Mononuclear cell (primary cell): ENCODE results near the gene CSF1. TPM values are rescaled to one million over a fixed set of nuclear protein-coding genes. Genes with fewer than 3 reads are reported as not detected.
"Not testable (repeated sequence)": the region's sequence is repeated elsewhere in the genome, so short reads cannot be mapped to it uniquely, and the experiment has no call there.

Experiments used
- H3K27me3 ChIP-seq: 2 replicates; pipeline ENCODE4 v1.6.0; 2011; ENCODE audit warnings: low read length, control low read depth; ENCODE audit not compliant: insufficient read depth
- H3K4me1 ChIP-seq: 2 replicates; pipeline ENCODE4 v1.5.1; 2011; ENCODE audit warnings: mild to moderate bottlenecking, low read length, control low read depth; ENCODE audit not compliant: insufficient read depth
- H3K4me3 ChIP-seq: 2 replicates; pipeline ENCODE4 v1.5.1; 2011; ENCODE audit warnings: mild to moderate bottlenecking, low read length, moderate library complexity
- H3K9me3 ChIP-seq: 2 replicates; pipeline ENCODE4 v1.5.1; 2011; ENCODE audit warnings: low read depth, mild to moderate bottlenecking, control low read depth, low read length
- total RNA-seq: library from RNA; depleted of rRNA; stranded (reverse); fragments of >200 nt; gene quantifications from one replicate; pipeline ENCODE4 v1.2.3, GENCODE V29; 2012

Gene CSF1
- total RNA-seq, 1 donor, result 10.2 TPM

DNA sequence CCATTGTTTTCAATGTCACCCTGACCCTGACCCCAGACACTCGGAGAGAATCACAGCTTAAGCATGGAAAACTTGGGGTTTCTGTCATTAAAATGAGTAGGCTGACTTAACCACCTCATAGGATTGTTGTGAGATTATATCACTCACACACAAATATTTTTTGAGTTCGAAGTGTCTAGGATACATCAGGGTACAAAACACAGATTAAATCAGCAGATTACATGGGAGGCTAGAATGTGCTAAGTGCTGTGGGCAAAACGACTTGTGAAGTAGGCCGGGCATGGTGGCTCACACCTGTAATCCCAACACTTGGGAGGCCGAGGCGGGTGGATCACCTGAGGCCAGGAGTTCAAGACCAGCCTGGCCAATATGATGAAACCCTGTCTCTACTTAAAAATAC lies 31.3 kb upstream of the CSF1 start:
- not testable (repeated sequence) for H3K4me3 ChIP-seq, H3K9me3 ChIP-seq, H3K4me1 ChIP-seq, H3K27me3 ChIP-seq

DNA sequence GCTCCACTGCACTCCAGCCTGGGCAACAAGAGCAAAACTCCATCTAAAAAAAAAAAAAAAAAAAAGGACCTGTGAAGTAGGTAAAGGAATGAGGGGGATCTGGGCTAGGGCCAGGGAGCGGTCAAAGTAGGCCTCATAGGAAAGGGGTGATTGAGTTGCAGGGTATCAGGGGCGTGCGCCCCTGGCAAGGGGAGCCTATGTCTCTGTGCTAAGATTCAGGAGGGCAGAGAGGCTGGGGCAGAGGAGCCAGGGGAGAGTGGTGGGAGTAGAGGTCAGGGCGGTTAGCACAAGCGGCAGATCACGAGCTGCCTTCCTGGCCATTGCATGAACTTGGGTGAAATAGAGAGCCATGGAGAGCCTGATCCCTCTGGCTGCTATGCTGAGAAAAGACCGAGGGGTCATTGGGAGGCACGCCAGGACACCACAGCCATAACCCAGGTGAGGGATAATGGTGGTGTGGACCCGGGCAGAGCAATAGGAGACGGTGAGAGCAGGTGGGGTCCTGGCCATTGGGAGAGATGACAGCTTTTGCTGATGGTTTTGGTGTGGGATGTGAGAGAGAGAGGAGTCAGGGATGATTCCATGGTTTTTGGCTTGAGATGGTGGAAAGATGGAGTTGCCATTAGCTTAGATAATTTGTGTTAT lies 30.6 kb upstream of the CSF1 start:
- Histone ChIP-seq H3K4me3 (no peak overlapping the region), H3K9me3 (no peaks in the 10 kb centered on the region), H3K27me3 (no peaks in the 10 kb centered on the region), H3K4me1 (peaks cover 5% of the 10 kb centered on the region)

GRCh38 chr1:109880971-109881894 lies 29.4 kb upstream of the CSF1 start:
- Histone ChIP-seq H3K4me1 (peaks cover 15% of the 10 kb centered on the region), H3K9me3 (no peaks in the 10 kb centered on the region), H3K4me3 (no peak overlapping the region), H3K27me3 (no peaks in the 10 kb centered on the region)

GRCh38 chr1:109881906-109882287 lies 28.8 kb upstream of the CSF1 start:
- peaks cover 21% of the 10 kb centered on the region for H3K4me1 ChIP-seq
- H3K9me3 ChIP-seq, result no peaks in the 10 kb centered on the region
- no peak overlapping the region for H3K4me3 ChIP-seq
- H3K27me3 ChIP-seq, result no peaks in the 10 kb centered on the region

DNA sequence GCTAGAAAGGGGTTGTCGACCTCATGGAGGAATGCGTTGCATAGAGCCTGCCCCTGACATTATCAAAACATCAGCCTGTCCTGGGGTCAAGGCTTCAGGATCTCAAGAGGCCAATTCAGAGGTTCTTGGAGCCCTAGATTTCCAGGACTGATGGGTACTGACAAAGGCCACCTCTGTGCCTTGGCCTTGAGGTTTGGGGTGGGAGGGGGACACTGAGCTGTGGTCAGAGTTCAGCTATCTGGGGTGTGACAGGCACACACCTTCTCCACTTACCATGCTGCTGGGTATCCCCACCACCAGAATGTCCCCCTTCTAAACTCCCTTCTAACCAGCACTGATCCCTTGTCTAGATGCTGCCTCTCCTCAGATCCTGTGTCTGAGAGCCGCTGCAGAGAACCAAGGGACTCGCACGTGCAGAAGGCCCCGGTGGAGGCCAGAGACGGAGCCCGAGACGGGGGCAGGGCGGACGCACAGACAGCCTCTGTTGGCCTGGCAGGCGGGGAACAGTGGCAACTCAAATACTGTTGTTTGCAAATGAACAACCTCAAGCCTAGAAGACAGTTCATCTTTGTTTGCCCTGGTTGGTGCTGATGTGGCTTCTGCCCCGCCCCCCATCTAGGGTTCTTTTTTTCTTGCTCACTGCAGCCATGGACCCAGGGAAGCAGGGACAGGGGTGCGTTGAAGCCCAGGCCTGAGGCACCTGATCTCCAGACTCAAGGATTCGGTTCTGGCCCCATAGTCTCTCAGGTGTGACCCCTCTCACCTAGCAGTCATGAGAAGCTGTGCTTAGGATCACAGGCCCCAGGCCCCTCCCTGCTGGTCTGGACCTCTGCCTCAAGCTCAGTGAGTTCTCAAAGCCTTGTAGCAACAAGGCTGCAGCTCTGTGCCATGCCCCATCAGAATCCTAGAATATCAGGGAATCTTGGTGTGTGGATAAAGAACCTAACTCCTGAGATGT lies 28.1 kb upstream of the CSF1 start:
- Histone ChIP-seq H3K27me3 (no peaks in the 10 kb centered on the region), H3K4me1 (peaks cover 28% of the 10 kb centered on the region), H3K4me3 (no peak overlapping the region), H3K9me3 (no peaks in the 10 kb centered on the region)

- no peak overlapping the region for H3K4me3 ChIP-seq
- H3K9me3 ChIP-seq, result no peaks in the 10 kb centered on the region
- no peaks in the 10 kb centered on the region for H3K27me3 ChIP-seq
- peaks cover 36% of the 10 kb centered on the region for H3K4me1 ChIP-seq
Measured at GRCh38 chr1:109883248-109883955, 27.2 kb upstream of the CSF1 start.

GRCh38 chr1:109884242-109884891 lies 26.3 kb upstream of the CSF1 start:
- Histone ChIP-seq H3K27me3 (peaks cover 3% of the 10 kb centered on the region), H3K4me1 (peaks cover 40% of the 10 kb centered on the region), H3K4me3 (no peak overlapping the region), H3K9me3 (no peaks in the 10 kb centered on the region)

GRCh38 chr1:109885589-109885988 lies 25.1 kb upstream of the CSF1 start:
- Histone ChIP-seq H3K4me3 (no peak overlapping the region), H3K27me3 (peaks cover 3% of the 10 kb centered on the region), H3K4me1 (peaks cover 40% of the 10 kb centered on the region), H3K9me3 (no peaks in the 10 kb centered on the region)

DNA sequence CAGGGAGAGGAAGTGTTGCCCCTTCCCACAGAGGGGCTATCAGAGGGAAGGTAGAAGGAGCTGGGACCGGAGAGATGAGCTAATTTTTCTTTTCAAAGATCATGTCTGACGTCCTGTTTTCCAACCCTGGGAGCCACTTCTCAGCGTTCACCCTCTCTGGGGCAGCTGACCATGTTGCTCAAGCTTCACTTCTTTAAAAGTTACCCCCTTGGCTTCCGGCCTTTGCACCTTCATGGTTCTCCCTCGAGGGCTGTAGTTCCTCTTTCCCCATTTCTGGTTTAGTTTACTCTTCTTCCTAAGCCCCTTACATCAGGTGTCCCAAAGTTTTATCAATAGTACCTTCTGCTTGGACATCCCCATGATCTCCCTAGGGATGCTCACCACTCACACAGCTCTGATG lies 23.8 kb upstream of the CSF1 start:
- Histone ChIP-seq H3K4me1 (peaks cover 40% of the 10 kb centered on the region), H3K9me3 (no peaks in the 10 kb centered on the region), H3K27me3 (peaks cover 3% of the 10 kb centered on the region), H3K4me3 (no peak overlapping the region)

DNA sequence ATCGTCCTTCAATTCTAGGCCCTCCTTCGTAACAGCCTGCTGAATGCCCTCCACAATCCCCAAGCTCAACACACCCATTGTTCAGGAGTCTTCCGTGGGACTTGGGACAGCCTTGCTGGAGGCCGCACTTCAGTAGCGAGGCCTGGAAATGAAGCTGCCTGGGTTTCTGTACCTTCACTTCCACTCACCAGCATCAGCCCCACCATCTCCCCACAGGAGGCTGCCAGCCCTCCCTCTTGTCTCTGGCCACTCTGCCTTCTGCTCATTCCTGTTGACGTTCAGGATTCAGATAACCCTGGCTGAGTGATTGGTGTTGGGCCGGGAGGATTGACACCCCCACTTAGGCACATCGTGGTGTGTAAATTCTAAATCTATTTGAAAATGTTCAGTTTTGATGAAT lies 23.4 kb upstream of the CSF1 start:
- Histone ChIP-seq H3K4me3 (no peak overlapping the region), H3K9me3 (no peaks in the 10 kb centered on the region), H3K27me3 (peaks cover 3% of the 10 kb centered on the region), H3K4me1 (peaks cover 40% of the 10 kb centered on the region)

DNA sequence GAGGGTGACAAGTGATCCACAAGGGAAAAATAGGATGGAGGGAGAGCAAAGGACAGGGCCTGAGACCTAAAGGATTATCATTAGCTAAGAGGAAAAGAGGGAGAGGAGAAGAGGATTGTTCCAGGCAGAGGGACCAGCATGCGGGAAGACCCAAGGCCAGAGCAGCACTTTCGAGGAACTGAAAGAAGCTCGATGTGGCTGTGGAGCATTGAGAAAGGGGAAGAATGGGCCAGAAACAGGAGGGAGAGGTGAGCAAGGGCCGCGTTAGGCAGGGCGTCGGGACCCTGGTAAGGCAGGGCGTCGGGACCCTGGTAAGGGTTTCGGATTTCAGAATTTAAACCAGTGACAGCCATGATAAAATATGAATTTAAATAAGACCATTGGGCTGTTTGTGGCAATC lies 22.8 kb upstream of the CSF1 start:
- Histone ChIP-seq H3K27me3 (peaks cover 3% of the 10 kb centered on the region), H3K4me1 (peaks cover 40% of the 10 kb centered on the region), H3K9me3 (no peaks in the 10 kb centered on the region), H3K4me3 (no peak overlapping the region)

- Histone ChIP-seq H3K4me3 (no peak overlapping the region), H3K4me1 (peaks cover 35% of the 10 kb centered on the region), H3K9me3 (no peaks in the 10 kb centered on the region), H3K27me3 (peaks cover 3% of the 10 kb centered on the region)
Measured at GRCh38 chr1:109889094-109889493, 21.6 kb upstream of the CSF1 start.

DNA sequence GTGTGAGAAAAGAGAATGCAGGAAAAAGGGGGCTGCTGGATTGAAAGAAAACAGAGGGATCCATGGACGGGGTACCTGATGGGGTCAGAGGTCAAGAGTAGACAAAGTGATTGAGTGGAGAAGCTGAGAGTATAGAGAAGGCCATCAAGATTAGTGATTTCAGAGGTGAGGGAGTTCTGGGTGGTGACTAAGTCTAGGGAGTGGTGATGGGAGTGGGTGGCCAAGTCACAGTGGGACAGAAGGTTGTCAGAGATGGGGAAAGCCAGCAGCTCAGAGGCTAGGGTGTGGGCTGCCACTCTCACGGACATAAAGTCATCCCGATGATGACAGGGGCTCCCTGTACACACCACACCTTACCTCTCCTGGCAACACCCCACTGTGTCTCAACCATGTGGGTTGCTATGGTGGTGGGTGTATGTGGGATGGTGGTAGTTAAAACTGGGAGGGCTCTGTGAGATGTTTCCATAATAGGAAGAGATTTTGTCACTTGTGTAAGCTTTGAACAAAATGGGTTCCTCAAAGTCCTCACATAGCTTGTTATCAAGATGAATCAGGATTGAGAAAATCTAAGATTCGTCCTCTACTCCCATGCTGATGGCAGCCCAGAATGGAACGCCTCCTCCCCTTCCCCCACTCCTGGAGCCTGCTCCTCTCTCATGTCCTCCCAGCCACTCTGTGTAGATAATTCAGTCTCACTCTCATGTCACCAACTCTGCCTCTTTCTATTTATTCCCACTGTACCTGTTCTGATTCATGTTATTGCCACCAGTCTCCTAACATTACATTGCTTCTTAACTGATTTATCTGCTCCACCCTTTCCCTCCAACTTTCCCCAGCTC lies 20.3 kb upstream of the CSF1 start:
- peaks cover 3% of the 10 kb centered on the region for H3K27me3 ChIP-seq
- H3K4me1 ChIP-seq, result peaks cover 40% of the 10 kb centered on the region
- no peak overlapping the region for H3K4me3 ChIP-seq
- no peaks in the 10 kb centered on the region for H3K9me3 ChIP-seq
